BJ (cell line): Measurements from ENCODE around the gene MX1. TPM values are rescaled to one million over a fixed set of nuclear protein-coding genes. Genes with fewer than 3 reads are reported as not detected.

ENCODE experiments used
- CTCF ChIA-PET: fragments of 350-600 bp; formaldehyde crosslinking; extraction: SDS; loops from one replicate; lab custom pipeline; 2021; ENCODE audit warnings: antibody characterized with exemption, inconsistent platforms; lab: Yijun Ruan, JAX
- POLR2A ChIA-PET: fragments of 300-600 bp; sonication (Branson Sonifier 250); formaldehyde crosslinking; extraction: SDS; loops from one replicate; lab custom pipeline; 2021; ENCODE audit warnings: antibody characterized with exemption; lab: Charles Lee
- DNase-seq: peaks from one replicate; pipeline ENCODE4 v3.0.0-alpha.2; 2011; ENCODE audit warnings: low read depth
- H3K27me3 ChIP-seq: 2 replicates; pipeline ENCODE4 v1.6.0; 2011; ENCODE audit warnings: low read length; ENCODE audit not compliant: control insufficient read depth, insufficient read depth
- H3K36me3 ChIP-seq: 2 replicates; pipeline ENCODE4 v1.5.1; 2011; ENCODE audit warnings: low read length; ENCODE audit not compliant: control insufficient read depth, insufficient read depth
- H3K4me3 ChIP-seq: 2 replicates; pipeline ENCODE4 v1.5.1; 2011; ENCODE audit warnings: low read depth, mild to moderate bottlenecking, control low read depth, low read length
- CTCF ChIP-seq: IDR thresholded peaks from 2 replicates; pipeline ENCODE4 v1.5.1; 2011; ENCODE audit warnings: low read depth, mild to moderate bottlenecking, control low read depth, inconsistent platforms, low read length, moderate library complexity; ENCODE audit not compliant: insufficient read depth
- polyA plus RNA-seq: library from polyadenylated mRNA; depleted of rRNA; stranded (reverse); fragments of >200 nt; gene quantifications from 2 replicates; pipeline ENCODE4 v1.2.3, GENCODE V29; 2011

The MX1 gene
- polyA plus RNA-seq, 1 experiment, result 7.2 TPM

- no peak for DNase-seq
- Histone ChIP-seq H3K27me3 (peaks cover 24% of the 10 kb centered on the region), H3K36me3 (no peaks in the 10 kb centered on the region), H3K4me3 (no peak overlapping the region)
- no peak for TF ChIP-seq CTCF
- POLR2A ChIA-PET, result no interaction called here
- CTCF ChIA-PET, result no interaction called here
Measured at GRCh38 chr21:41504030-41504429, 78.0 kb downstream of the MX1 start.

- no peak for DNase-seq
- Histone ChIP-seq H3K36me3 (no peaks in the 10 kb centered on the region), H3K27me3 (peaks cover 29% of the 10 kb centered on the region), H3K4me3 (no peak overlapping the region)
- CTCF ChIA-PET, result no interaction called here
- POLR2A ChIA-PET, result no interaction called here
- no peak for TF ChIP-seq CTCF
Measured at GRCh38 chr21:41506005-41506594, 80.1 kb downstream of the MX1 start.

- H3K36me3 ChIP-seq, result no peaks in the 10 kb centered on the region
- CTCF ChIA-PET, result no interaction called here
- no peak overlapping the region for H3K4me3 ChIP-seq
- H3K27me3 ChIP-seq, result peaks cover 29% of the 10 kb centered on the region
- no peak for TF ChIP-seq CTCF
- no peak for DNase-seq
- POLR2A ChIA-PET, result no interaction called here
Measured at GRCh38 chr21:41506611-41507520, 80.8 kb downstream of the MX1 start.

GRCh38 chr21:41507521-41508414, 81.7 kb downstream of the MX1 start, which contains the start of gene TMPRSS2:
TSS of gene TMPRSS2 (minus strand) at chr21:41508158. CDS start at chr21:41498133, 10,025 bp downstream.
- Histone ChIP-seq H3K36me3 (no peaks in the 10 kb centered on the region), H3K4me3 (no peak within 1 kb of the TSS), H3K27me3 (peaks cover 29% of the 10 kb centered on the region)
- POLR2A ChIA-PET, result no interaction called here
- CTCF ChIA-PET, result no interaction called here
- TF ChIP-seq CTCF, result no peak
- DNase-seq, result no peak
